Cerebellar cortex (tissue), 1 donor: ENCODE measurements around the gene FAM170B.
A peak's percentile ranks its signal among the peaks of the same experiment; 100 is the strongest.

ENCODE experiments used
- DNase-seq: peaks from one replicate; pipeline ENCODE4 v3.0.0-alpha.2; 2015; ENCODE audit warnings: low spot score

Gene FAM170B

GRCh38 chr10:49151481-49151880 is 17.7 kb upstream of the FAM170B start:
- no peak for DNase-seq

GRCh38 chr10:49151025-49151445 is 17.2 kb upstream of the FAM170B start:
- DNase-seq, result no peak

GRCh38 chr10:49150426-49150825 is 16.6 kb upstream of the FAM170B start:
- no peak for DNase-seq

GRCh38 chr10:49149881-49150280 is 16.1 kb upstream of the FAM170B start:
- peak; percentile 90 for DNase-seq

- DNase-seq, result no peak
Measured at GRCh38 chr10:49144058-49144720, 10.4 kb upstream of the FAM170B start.

- no peak for DNase-seq
Measured at GRCh38 chr10:49143249-49143648, 9.4 kb upstream of the FAM170B start.

- DNase-seq, result no peak
Measured at GRCh38 chr10:49141541-49142332, 7.9 kb upstream of the FAM170B start.

- no peak for DNase-seq
Measured at GRCh38 chr10:49140304-49141177, 6.7 kb upstream of the FAM170B start.

- no peak for DNase-seq
Measured at GRCh38 chr10:49139846-49140195, 6.0 kb upstream of the FAM170B start.

- no peak for DNase-seq
Measured at GRCh38 chr10:49139028-49139845, 5.4 kb upstream of the FAM170B start.

GRCh38 chr10:49138361-49138891 is 4.6 kb upstream of the FAM170B start:
- DNase-seq, result no peak

GRCh38 chr10:49136525-49136924 is 2.7 kb upstream of the FAM170B start:
- DNase-seq, result no peak

- DNase-seq, result no peak
Measured at GRCh38 chr10:49135575-49136313, 1.9 kb upstream of the FAM170B start.

- DNase-seq, result no peak
Measured at GRCh38 chr10:49134327-49134726, 506 bp upstream of the FAM170B start.

- no peak for DNase-seq
Measured at GRCh38 chr10:49132362-49132737, 1.5 kb downstream of the FAM170B start.

- DNase-seq, result no peak
Measured at GRCh38 chr10:49131507-49132361, 2.1 kb downstream of the FAM170B start.

- DNase-seq, result no peak
Measured at GRCh38 chr10:49129376-49129775, 4.4 kb downstream of the FAM170B start.

GRCh38 chr10:49128854-49129253 is 5.0 kb downstream of the FAM170B start:
- DNase-seq, result no peak

- DNase-seq, result no peak
Measured at GRCh38 chr10:49123981-49124950, 9.6 kb downstream of the FAM170B start.
